ENCODE measurements around the gene PFKL. TPM values are rescaled to one million over a fixed set of nuclear protein-coding genes. Genes with fewer than 3 reads are reported as not detected.

Gene PFKL
- total RNA-seq, 3 donors from 2014 or later (not counting 1 experiment from before 2014, with no cell fraction given): 89.7 to 91.3 (median 89.9) TPM

DNA sequence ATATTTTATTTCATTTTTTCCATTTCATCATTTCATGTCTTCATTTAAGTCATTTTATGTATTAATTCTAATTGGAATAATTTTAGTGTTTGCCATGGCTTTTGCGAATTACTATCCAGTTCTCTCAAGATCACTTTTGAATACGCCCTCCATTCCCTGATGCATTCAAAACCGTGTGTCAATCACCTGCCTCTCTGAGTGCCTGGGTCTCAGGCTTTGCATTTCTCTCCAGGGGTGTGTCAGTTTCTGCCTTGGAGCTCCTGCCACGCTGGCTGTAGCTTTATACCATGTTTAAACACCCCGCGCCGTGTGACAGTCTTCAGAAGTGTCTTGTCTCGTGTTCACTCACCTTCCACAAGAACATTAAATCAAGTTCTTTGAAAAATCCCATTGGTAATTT lies 30.8 kb upstream of the PFKL start:
- H3K36me3 ChIP-seq (ENCODE audit: control insufficient read depth, insufficient read depth, low read length): no peaks in the 10 kb centered on the region
- H3K4me1 Mint-ChIP-seq: no peaks in the 10 kb centered on the region
- H3K27ac ChIP-seq (ENCODE audit: low read length): no peak overlapping the region
- H3K36me3 Mint-ChIP-seq: no peaks in the 10 kb centered on the region
- 86% methylated on average over 8 of the region's 8 CpGs for WGBS (ENCODE audit: insufficient coverage)
- intact Hi-C loops (cut with micrococcal nuclease): no loop called here
- H3K9me3 Mint-ChIP-seq: no peaks in the 10 kb centered on the region
- H3K4me1 ChIP-seq (ENCODE audit: control insufficient read depth, insufficient read depth, low read length): no peaks in the 10 kb centered on the region
- H3K9me3 ChIP-seq (ENCODE audit: control insufficient read depth, insufficient read depth, low read length): no peaks in the 10 kb centered on the region
- H3K27me3 Mint-ChIP-seq (ENCODE audit: low read depth in 2 of 2): no peaks in the 10 kb centered on the region
- no peaks in the 10 kb centered on the region for H3K27me3 ChIP-seq (ENCODE audit: control insufficient read depth, insufficient read depth, low read length)
- ATAC-seq: no peak
- no peak overlapping the region for H3K4me3 ChIP-seq (ENCODE audit: low read length)
- H3K27ac Mint-ChIP-seq: no peak overlapping the region
- H3K4me3 Mint-ChIP-seq: no peak overlapping the region
- DNase-seq: no peak
- TF ChIP-seq, protein P1, sequence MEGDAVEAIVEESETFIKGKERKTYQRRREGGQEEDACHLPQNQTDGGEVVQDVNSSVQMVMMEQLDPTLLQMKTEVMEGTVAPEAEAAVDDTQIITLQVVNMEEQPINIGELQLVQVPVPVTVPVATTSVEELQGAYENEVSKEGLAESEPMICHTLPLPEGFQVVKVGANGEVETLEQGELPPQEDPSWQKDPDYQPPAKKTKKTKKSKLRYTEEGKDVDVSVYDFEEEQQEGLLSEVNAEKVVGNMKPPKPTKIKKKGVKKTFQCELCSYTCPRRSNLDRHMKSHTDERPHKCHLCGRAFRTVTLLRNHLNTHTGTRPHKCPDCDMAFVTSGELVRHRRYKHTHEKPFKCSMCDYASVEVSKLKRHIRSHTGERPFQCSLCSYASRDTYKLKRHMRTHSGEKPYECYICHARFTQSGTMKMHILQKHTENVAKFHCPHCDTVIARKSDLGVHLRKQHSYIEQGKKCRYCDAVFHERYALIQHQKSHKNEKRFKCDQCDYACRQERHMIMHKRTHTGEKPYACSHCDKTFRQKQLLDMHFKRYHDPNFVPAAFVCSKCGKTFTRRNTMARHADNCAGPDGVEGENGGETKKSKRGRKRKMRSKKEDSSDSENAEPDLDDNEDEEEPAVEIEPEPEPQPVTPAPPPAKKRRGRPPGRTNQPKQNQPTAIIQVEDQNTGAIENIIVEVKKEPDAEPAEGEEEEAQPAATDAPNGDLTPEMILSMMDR (IDR thresholded peaks at IDR 0.05): no peak

DNA sequence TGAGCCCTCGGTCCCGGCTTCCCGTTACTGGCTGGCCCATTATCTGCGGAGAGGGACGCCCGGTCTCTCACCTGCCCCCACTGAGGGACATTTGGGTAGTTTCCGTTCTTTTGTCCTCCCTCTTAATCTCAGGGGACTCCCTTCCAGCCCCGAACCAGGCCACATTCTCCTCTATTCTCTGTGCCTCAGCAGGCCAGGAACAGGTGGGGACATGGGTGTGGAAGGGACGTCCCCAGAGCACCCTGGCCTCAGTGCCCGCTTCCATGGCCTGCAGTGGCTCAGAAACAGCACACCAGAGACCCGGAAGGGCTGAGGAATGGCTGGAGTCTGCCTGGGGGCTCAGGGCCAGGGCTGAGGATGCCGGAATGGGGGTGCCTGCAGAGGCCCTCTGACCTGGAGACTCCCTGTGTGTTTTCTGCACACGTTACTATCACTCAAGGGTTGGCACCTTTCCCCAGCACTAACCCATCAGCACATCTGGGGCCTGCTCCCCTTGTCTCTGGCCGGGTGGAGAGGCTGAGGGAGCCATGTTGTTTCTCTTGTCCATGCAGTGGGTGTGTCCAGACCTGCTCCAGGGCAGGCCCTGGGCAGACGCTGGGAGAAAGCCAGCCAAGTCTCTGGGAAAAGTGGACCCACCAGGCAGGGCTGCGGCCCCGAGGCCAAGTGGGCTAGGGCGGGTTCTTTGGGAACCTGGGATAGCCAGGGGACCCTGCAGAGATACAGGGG lies 28.1 kb upstream of the PFKL start:
- no peak for ATAC-seq
- H3K27me3 ChIP-seq (ENCODE audit: control insufficient read depth, insufficient read depth, low read length): no peaks in the 10 kb centered on the region
- Mint-ChIP-seq H3K27ac (no peak overlapping the region), H3K27me3 (ENCODE audit: low read depth in 2 of 2) (peaks cover 0 to 3% of the 10 kb centered on the region in 2 donors), H3K36me3 (no peaks in the 10 kb centered on the region), H3K9me3 (no peaks in the 10 kb centered on the region), H3K4me3 (no peak overlapping the region), H3K4me1 (no peaks in the 10 kb centered on the region)
- no peak overlapping the region for H3K27ac ChIP-seq (ENCODE audit: low read length)
- H3K36me3 ChIP-seq (ENCODE audit: control insufficient read depth, insufficient read depth, low read length): no peaks in the 10 kb centered on the region
- no peak overlapping the region for H3K4me3 ChIP-seq (ENCODE audit: low read length)
- no peaks in the 10 kb centered on the region for H3K9me3 ChIP-seq (ENCODE audit: control insufficient read depth, insufficient read depth, low read length)
- TF ChIP-seq, protein P1 (IDR thresholded peaks at IDR 0.05): no peak
- no peak for DNase-seq
- intact Hi-C loops (cut with micrococcal nuclease): no loop called here
- H3K4me1 ChIP-seq (ENCODE audit: control insufficient read depth, insufficient read depth, low read length): no peaks in the 10 kb centered on the region
- 88% methylated on average over 17 of the region's 18 CpGs for WGBS (ENCODE audit: insufficient coverage)

DNA sequence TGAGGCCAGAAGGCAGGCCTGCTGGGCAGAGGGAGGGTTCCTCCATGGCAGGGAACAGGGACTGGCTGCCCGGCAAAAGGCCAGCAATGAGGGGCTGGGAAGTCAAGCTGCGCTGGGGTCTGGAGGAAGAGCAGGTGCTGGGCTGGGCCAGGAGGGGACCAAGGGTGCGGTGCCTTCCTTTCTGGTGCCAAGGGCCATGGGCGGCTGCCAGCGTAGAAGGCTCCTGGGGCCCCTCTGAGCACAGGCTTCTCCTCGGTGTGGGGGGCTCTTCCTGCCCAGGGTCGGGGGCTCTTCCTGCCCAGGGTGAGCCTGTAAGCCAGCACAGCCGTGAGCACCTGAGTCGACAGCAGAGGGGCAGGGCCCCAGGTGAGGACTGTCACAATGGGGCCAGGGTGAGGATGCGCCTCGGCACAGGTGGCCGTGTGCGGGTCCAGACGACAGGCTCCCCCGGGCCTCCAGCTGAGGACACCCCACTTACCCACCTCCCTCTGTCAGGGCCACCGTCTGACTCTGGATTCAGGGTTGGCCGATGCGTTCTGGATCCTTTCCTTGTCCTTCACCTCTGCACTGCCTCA lies 27.5 kb upstream of the PFKL start:
- TF ChIP-seq, protein P1 (IDR thresholded peaks at IDR 0.05): no peak
- Histone ChIP-seq H3K27ac (ENCODE audit: low read length) (no peak overlapping the region), H3K9me3 (ENCODE audit: control insufficient read depth, insufficient read depth, low read length) (no peaks in the 10 kb centered on the region), H3K36me3 (ENCODE audit: control insufficient read depth, insufficient read depth, low read length) (no peaks in the 10 kb centered on the region), H3K4me3 (ENCODE audit: low read length) (no peak overlapping the region), H3K4me1 (ENCODE audit: control insufficient read depth, insufficient read depth, low read length) (no peaks in the 10 kb centered on the region), H3K27me3 (ENCODE audit: control insufficient read depth, insufficient read depth, low read length) (no peaks in the 10 kb centered on the region)
- no peak overlapping the region for H3K4me3 Mint-ChIP-seq
- no peaks in the 10 kb centered on the region for H3K4me1 Mint-ChIP-seq
- no peak overlapping the region for H3K27ac Mint-ChIP-seq
- ATAC-seq (no peak), DNase-seq (no peak)
- H3K9me3 Mint-ChIP-seq: no peaks in the 10 kb centered on the region
- H3K27me3 Mint-ChIP-seq (ENCODE audit: low read depth in 2 of 2): peaks cover 0 to 3% of the 10 kb centered on the region in 2 donors
- intact Hi-C loops (cut with micrococcal nuclease): no loop called here
- no peaks in the 10 kb centered on the region for H3K36me3 Mint-ChIP-seq
- 88% methylated on average over 18 of the region's 18 CpGs for WGBS (ENCODE audit: insufficient coverage)
